ENCODE data around the gene CHMP1B.
"Not testable (repeated sequence)": the region's sequence is repeated elsewhere in the genome, so short reads cannot be mapped to it uniquely, and the experiment has no call there.

CHMP1B gene

GRCh38 chr18:11887328-11888128 lies 36.3 kb downstream of the CHMP1B start:
- TF ChIP-seq ZFX (IDR thresholded peaks at IDR 0.05; ENCODE audit: borderline replicate concordance) = no peak
- TF ChIP-seq, protein P1, sequence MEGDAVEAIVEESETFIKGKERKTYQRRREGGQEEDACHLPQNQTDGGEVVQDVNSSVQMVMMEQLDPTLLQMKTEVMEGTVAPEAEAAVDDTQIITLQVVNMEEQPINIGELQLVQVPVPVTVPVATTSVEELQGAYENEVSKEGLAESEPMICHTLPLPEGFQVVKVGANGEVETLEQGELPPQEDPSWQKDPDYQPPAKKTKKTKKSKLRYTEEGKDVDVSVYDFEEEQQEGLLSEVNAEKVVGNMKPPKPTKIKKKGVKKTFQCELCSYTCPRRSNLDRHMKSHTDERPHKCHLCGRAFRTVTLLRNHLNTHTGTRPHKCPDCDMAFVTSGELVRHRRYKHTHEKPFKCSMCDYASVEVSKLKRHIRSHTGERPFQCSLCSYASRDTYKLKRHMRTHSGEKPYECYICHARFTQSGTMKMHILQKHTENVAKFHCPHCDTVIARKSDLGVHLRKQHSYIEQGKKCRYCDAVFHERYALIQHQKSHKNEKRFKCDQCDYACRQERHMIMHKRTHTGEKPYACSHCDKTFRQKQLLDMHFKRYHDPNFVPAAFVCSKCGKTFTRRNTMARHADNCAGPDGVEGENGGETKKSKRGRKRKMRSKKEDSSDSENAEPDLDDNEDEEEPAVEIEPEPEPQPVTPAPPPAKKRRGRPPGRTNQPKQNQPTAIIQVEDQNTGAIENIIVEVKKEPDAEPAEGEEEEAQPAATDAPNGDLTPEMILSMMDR (IDR thresholded peaks at IDR 0.05) = no peak
- no peak overlapping the region for H3K27ac ChIP-seq

DNA sequence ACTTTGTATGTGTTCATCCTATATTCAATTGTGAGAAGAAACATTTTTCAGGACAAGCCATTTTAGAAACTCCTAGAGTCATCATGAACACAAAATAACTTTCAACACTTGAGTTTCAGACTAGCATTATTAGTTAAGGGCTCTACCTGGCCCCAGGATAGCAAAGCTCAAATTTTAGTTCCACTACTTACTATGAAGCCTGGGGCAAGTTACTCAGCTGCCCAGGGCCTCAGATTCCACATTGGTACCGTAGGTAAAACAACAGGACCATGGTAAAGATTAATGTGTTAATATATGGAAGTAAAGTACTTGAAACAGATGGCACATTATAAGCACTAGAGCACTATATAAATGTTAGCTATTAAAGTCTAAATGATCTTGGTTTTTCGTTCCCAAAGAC lies 37.5 kb downstream of the CHMP1B start:
- no peak for TF ChIP-seq ZFX (IDR thresholded peaks at IDR 0.05; ENCODE audit: borderline replicate concordance)
- TF ChIP-seq, protein P1 (IDR thresholded peaks at IDR 0.05) = no peak
- H3K27ac ChIP-seq = no peak overlapping the region

GRCh38 chr18:11889284-11889683 lies 38.1 kb downstream of the CHMP1B start:
- TF ChIP-seq, protein P1 (IDR thresholded peaks at IDR 0.05) = no peak
- no peak for TF ChIP-seq ZFX (IDR thresholded peaks at IDR 0.05; ENCODE audit: borderline replicate concordance)
- no peak overlapping the region for H3K27ac ChIP-seq

DNA sequence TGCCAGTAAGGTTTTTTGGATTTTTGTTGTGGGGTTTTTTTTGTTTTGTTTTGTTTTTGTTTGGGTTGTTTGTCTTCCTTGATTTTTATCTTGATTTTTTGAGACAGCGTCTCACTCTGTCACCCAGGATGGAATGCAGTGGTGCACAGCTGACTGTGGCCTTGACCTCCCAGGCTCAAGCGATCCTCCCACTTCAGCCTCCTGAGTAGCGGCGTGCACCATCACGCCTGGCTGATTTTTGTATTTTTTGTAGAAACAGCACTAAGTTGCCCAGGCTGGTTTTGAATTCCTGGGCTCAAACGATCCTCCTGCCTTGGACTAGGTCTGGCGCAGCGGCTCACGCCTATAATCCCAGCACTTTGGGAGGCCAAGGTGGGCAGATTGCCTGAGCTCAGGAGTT lies 40.5 kb downstream of the CHMP1B start:
- no peak for TF ChIP-seq ZFX (IDR thresholded peaks at IDR 0.05; ENCODE audit: borderline replicate concordance)
- TF ChIP-seq, protein P1 (IDR thresholded peaks at IDR 0.05) = no peak
- H3K27ac ChIP-seq = no peak overlapping the region

GRCh38 chr18:11892438-11892837 lies 41.2 kb downstream of the CHMP1B start:
- H3K27ac ChIP-seq = not testable (repeated sequence)

- no peak overlapping the region for H3K27ac ChIP-seq
- TF ChIP-seq ZFX (IDR thresholded peaks at IDR 0.05; ENCODE audit: borderline replicate concordance) = no peak
- TF ChIP-seq, protein P1 (IDR thresholded peaks at IDR 0.05) = no peak
Observed at GRCh38 chr18:11897781-11898180, 46.6 kb downstream of the CHMP1B start.

DNA sequence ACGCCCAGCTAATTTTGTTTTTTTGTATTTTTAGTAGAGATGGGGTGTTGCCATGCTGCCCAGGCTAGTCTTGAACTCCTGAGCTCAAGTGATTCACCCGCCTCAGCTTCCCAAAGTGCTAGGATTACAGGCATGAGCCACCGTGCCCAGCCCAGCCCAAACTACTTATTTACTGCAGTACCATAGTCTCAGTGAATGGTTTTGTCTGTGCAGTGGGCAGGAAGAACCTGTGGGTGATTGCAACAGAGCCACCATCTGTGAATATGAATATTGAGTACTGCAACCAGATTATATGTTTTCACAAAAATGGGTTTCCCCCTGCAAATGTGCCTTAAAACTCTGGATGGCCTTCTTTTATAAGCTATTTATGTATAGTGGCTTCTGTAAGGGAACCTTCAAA lies 47.9 kb downstream of the CHMP1B start:
- TF ChIP-seq, protein P1 (IDR thresholded peaks at IDR 0.05) = no peak
- no peak for TF ChIP-seq ZFX (IDR thresholded peaks at IDR 0.05; ENCODE audit: borderline replicate concordance)
- H3K27ac ChIP-seq = no peak overlapping the region
